GM21526 (cell line): ENCODE results near the gene ANKRD65.

Experiments
- ATAC-seq: cut with Tn5 transposase; IDR thresholded peaks from one replicate; pipeline ENCODE4 v1.9.1; 2021; ENCODE audit warnings: moderate library complexity; ENCODE audit not compliant: unreplicated experiment, low FRiP score

The ANKRD65 gene

GRCh38 chr1:1442069-1442770 lies 21.1 kb upstream of the ANKRD65 start:
- ATAC-seq, result no peak

- ATAC-seq, result no peak
Measured at GRCh38 chr1:1441002-1441888, 20.2 kb upstream of the ANKRD65 start.

- ATAC-seq, result no peak
Measured at GRCh38 chr1:1440262-1441001, 19.4 kb upstream of the ANKRD65 start.

- no peak for ATAC-seq
Measured at GRCh38 chr1:1439546-1440261, 18.6 kb upstream of the ANKRD65 start.

- ATAC-seq, result no peak
Measured at GRCh38 chr1:1438531-1439381, 17.7 kb upstream of the ANKRD65 start.

GRCh38 chr1:1437904-1438376 lies 16.9 kb upstream of the ANKRD65 start:
- ATAC-seq, result no peak

GRCh38 chr1:1437033-1437903 lies 16.2 kb upstream of the ANKRD65 start:
- ATAC-seq, result no peak

GRCh38 chr1:1436630-1437032 lies 15.6 kb upstream of the ANKRD65 start:
- no peak for ATAC-seq

- ATAC-seq, result no peak
Measured at GRCh38 chr1:1435911-1436629, 15.0 kb upstream of the ANKRD65 start.

- ATAC-seq, result no peak
Measured at GRCh38 chr1:1435106-1435903, 14.2 kb upstream of the ANKRD65 start, which contains the start of gene VWA1. VWA1 (plus strand) TSS chr1:1435690; CDS start chr1:1435749, 59 bp downstream.

GRCh38 chr1:1434824-1435105 lies 13.7 kb upstream of the ANKRD65 start:
- no peak for ATAC-seq

- ATAC-seq, result no peak
Measured at GRCh38 chr1:1434131-1434823, 13.2 kb upstream of the ANKRD65 start.

- no peak for ATAC-seq
Measured at GRCh38 chr1:1433804-1434130, 12.7 kb upstream of the ANKRD65 start.

GRCh38 chr1:1432951-1433803 lies 12.1 kb upstream of the ANKRD65 start:
- no peak for ATAC-seq

- no peak for ATAC-seq
Measured at GRCh38 chr1:1432274-1432950, 11.3 kb upstream of the ANKRD65 start.
